GM12878 (cell line): ENCODE measurements around the gene GABRB1. TPM values are rescaled to one million over a fixed set of nuclear protein-coding genes. Genes with fewer than 3 reads are reported as not detected.

Experiments used
- ATAC-seq: fragments of 200-7000 bp; cut with Tn5 transposase; 3 replicates; pipeline ENCODE4 v1.9.1; 2020; ENCODE audit warnings: mild to moderate bottlenecking, moderate library complexity
- BruUV-seq: library from RNA; stranded (reverse); fragments of 400-500 nt; replicated peaks from 2 replicates; lab custom pipeline; 2021; lab: Mats Ljungman, UMichigan
- CTCF ChIA-PET: fragments of 300-600 bp; sonication (Branson Sonifier 250); formaldehyde crosslinking; extraction: SDS; loops from one replicate; lab custom pipeline; 2021; ENCODE audit warnings: inconsistent platforms; lab: Yijun Ruan, JAX
- POLR2A ChIA-PET: fragments of 350-600 bp; formaldehyde crosslinking; extraction: SDS; loops from one replicate; lab custom pipeline; 2021; ENCODE audit warnings: inconsistent platforms; lab: Charles Lee
- RAD21 ChIA-PET: fragments of 300-600 bp; sonication (Branson Sonifier 250); formaldehyde crosslinking; loops from one replicate; lab custom pipeline; 2023; ENCODE audit warnings: antibody characterized with exemption; ENCODE audit not compliant: unreplicated experiment; lab: Charles Lee
- SMC1A ChIA-PET: fragments of 300-600 bp; sonication (Branson Sonifier 250); formaldehyde crosslinking; loops from one replicate; lab custom pipeline; 2023; ENCODE audit not compliant: unreplicated experiment, uncharacterized antibody; lab: Charles Lee
- DNase-seq: peaks from one replicate; pipeline ENCODE4 v3.0.0-alpha.2; 2011; ENCODE audit warnings: low read depth, low spot score
- FAIRE-seq: peaks from 3 replicates; lab custom pipeline; 2011; peaks lifted over from hg19 to GRCh38; lab: Jason Lieb, UNC
- H2AFZ ChIP-seq: 2 replicates; pipeline ENCODE4 v1.6.0; 2011; ENCODE audit warnings: low read depth, low read length, control low read depth; ENCODE audit not compliant: control insufficient read depth
- H3K27ac ChIP-seq: 2 replicates; pipeline ENCODE4 v1.5.1; 2011; ENCODE audit warnings: control low read depth; ENCODE audit not compliant: control insufficient read depth, insufficient read depth
- H3K27me3 ChIP-seq, 2 experiments: replicated peaks in 1 of 2; 2 replicates each; pipeline versions ENCODE4 v1.6.0 to v1.6.1; 2011; ENCODE audit warnings: low read length in 1 of 2; ENCODE audit not compliant: control insufficient read depth in 2 of 2, insufficient read depth in 2 of 2
- H3K36me3 ChIP-seq, 2 experiments: 2 replicates each; pipeline ENCODE4 v1.5.1; 2011; ENCODE audit warnings: low read length in 1 of 2; ENCODE audit not compliant: control insufficient read depth in 2 of 2, insufficient read depth in 2 of 2
- H3K4me1 ChIP-seq: 2 replicates; pipeline ENCODE4 v1.6.1; 2011; ENCODE audit warnings: mild to moderate bottlenecking, low read length, moderate library complexity, mixed read lengths; ENCODE audit not compliant: control insufficient read depth, insufficient read depth
- H3K4me2 ChIP-seq: 2 replicates; pipeline ENCODE4 v1.6.0; 2011; ENCODE audit warnings: control low read depth; ENCODE audit not compliant: control insufficient read depth, insufficient read depth
- H3K4me3 ChIP-seq: fragments of 200-600 bp; sonication (generic); 2 replicates; pipeline ENCODE4 v1.5.1; 2016
- H3K79me2 ChIP-seq: 2 replicates; pipeline ENCODE4 v1.6.0; 2011; ENCODE audit warnings: low read length; ENCODE audit not compliant: control insufficient read depth, insufficient read depth
- H3K9ac ChIP-seq: 2 replicates; pipeline ENCODE4 v1.8.0; 2011; ENCODE audit warnings: low read length, control low read depth, mixed read lengths; ENCODE audit not compliant: control insufficient read depth, insufficient read depth
- H3K9me3 ChIP-seq: replicated peaks from 3 replicates; pipeline ENCODE4 v1.5.1; 2011; ENCODE audit warnings: mild to moderate bottlenecking, low read length; ENCODE audit not compliant: control insufficient read depth, insufficient read depth
- H4K20me1 ChIP-seq: 2 replicates; pipeline ENCODE4 v1.6.0; 2011; ENCODE audit not compliant: control insufficient read depth, insufficient read depth
- BHLHE40 ChIP-seq, 2 experiments: fragments of 450-650 bp in 1 of 2; IDR thresholded peaks; 2 replicates each; pipeline ENCODE4 v1.6.1; 2011 to 2017; ENCODE audit warnings: low read depth in 2 of 2, borderline replicate concordance in 1 of 2, improper control_type of control experiment in 1 of 2, low read length in 1 of 2, mild to moderate bottlenecking in 1 of 2
- EP300 ChIP-seq, 2 experiments: fragments of 150-350 bp in 1 of 2; IDR thresholded peaks; 2 replicates each; pipeline ENCODE4 v1.6.1; 2011 to 2012; ENCODE audit warnings: low read depth in 2 of 2, low read length in 2 of 2, borderline replicate concordance in 1 of 2, improper control_type of control experiment in 1 of 2, inconsistent platforms in 1 of 2; ENCODE audit not compliant: control insufficient read depth in 1 of 2
- ESRRA ChIP-seq: IDR thresholded peaks from 2 replicates; pipeline ENCODE4 v1.6.1; 2012; ENCODE audit warnings: mild to moderate bottlenecking, low read length, improper control_type of control experiment
- JUNB ChIP-seq: IDR thresholded peaks from 2 replicates; pipeline ENCODE4 v1.6.1; 2016; ENCODE audit warnings: antibody characterized with exemption, mild to moderate bottlenecking
- KLF5 ChIP-seq: fragments of 450-650 bp; IDR thresholded peaks from 2 replicates; pipeline ENCODE4 v1.6.1; 2014; ENCODE audit warnings: mild to moderate bottlenecking; ENCODE audit not compliant: partially characterized antibody
- POLR2AphosphoS2 ChIP-seq: IDR thresholded peaks from 2 replicates; pipeline ENCODE4 v1.6.1; 2011; ENCODE audit warnings: low read depth, mild to moderate bottlenecking, low read length, improper control_type of control experiment, moderate library complexity
- WGBS: methylation state at CpG from one replicate; pipeline ENCODE4 v1.1.6; 2016; ENCODE audit warnings: low lambda C conversion rate; ENCODE audit not compliant: insufficient replicate concordance, insufficient coverage; ENCODE audit errors: missing lambda C conversion rate; 5-methylcytosine and 5-hydroxymethylcytosine counted together
- in situ Hi-C: fragments of 300-500 bp; cut with MboI; formaldehyde crosslinking; loops from 9 replicates; pipeline ENCODE4 v1.14.3; 2018; ENCODE audit warnings: mixed read lengths
- intact Hi-C: fragments of 100-400 bp; cut with micrococcal nuclease; formaldehyde crosslinking; loops from one replicate; pipeline ENCODE4 v1.14.2; 2022; ENCODE audit not compliant: unreplicated experiment
- polyA plus RNA-seq, 11 experiments: library from polyadenylated mRNA; depleted of rRNA in 4 of 11; unstranded in 6 of 11; stranded (reverse) in 5 of 11; fragments of >200 nt; fragmentation: Nextera tagmentation in 4 of 11; fragmentation: Illumina TruSeq in 1 of 11; extraction: Ambion mirVana in 4 of 11; extraction: Trizol in 1 of 11; gene quantifications; 1 replicate in 1 of 11; 2 replicates in 10 of 11; pipeline versions ENCODE4 v1.2.1 to v1.2.3, GENCODE V29; 2011 to 2016; ENCODE audit warnings: inconsistent platforms in 2 of 11, missing spikeins in 2 of 11, low read depth in 1 of 11
- total RNA-seq, 4 experiments: library from RNA; depleted of rRNA in 3 of 4; stranded (reverse); fragments of >200 nt in 3 of 4; fragmentation: Illumina TruSeq in 1 of 4; extraction: Trizol in 1 of 4; gene quantifications; 2 replicates each; pipeline versions ENCODE4 v1.2.1 to v1.2.3, GENCODE V29; 2013 to 2021

GABRB1 gene
- total and polyA plus RNA-seq, 10 of the 15 experiments (the other 5 are each of a cell fraction or from before 2014, with no cell fraction given) = 0.13 to 0.92 TPM; not detected in 8

GRCh38 chr4:47017494-47017893 lies 13.9 kb upstream of the GABRB1 start:
- Histone ChIP-seq H3K27me3 (no peaks in the 10 kb centered on the region), H2AFZ (no peak overlapping the region), H3K4me1 (no peaks in the 10 kb centered on the region), H3K79me2 (no peaks in the 10 kb centered on the region), H3K9ac (no peak overlapping the region), H3K4me3 (no peak overlapping the region), H3K9me3 (no peaks in the 10 kb centered on the region), H4K20me1 (no peaks in the 10 kb centered on the region), H3K4me2 (no peak overlapping the region), H3K27ac (no peak overlapping the region), H3K36me3 (no peaks in the 10 kb centered on the region)
- DNase-seq (no peak), ATAC-seq (no peak), FAIRE-seq (no peak)
- ChIA-PET CTCF (no interaction called here), POLR2A (interaction anchor here (0.6 kb wide), 1 partner anchor 9 kb away, joined by 5 read pairs; no protein-coding TSS in a partner anchor), RAD21 (no interaction called here), SMC1A (no interaction called here)
- intact Hi-C loops (no loop called here), in situ Hi-C loops (no loop called here)
- WGBS = 19% methylated on average over 1 of the region's 1 CpG
- no TSS peak for BruUV-seq
- TF ChIP-seq KLF5 (no peak), EP300 (IDR thresholded peaks at IDR 0.05; ENCODE audit: borderline replicate concordance in 1 of 2, control insufficient read depth in 1 of 2, low read depth in 2 of 2, low read length in 2 of 2) (no peak), JUNB (peak; percentile 20; the same call in 1 of the 2 replicates), ESRRA (no peak), BHLHE40 (IDR thresholded peaks at IDR 0.05; ENCODE audit: borderline replicate concordance in 1 of 2, low read depth in 2 of 2, low read length in 1 of 2) (no peak), POLR2AphosphoS2 (no peak)
